ENCODE data around the gene HOMEZ. TPM values are rescaled to one million over a fixed set of nuclear protein-coding genes. Genes with fewer than 3 reads are reported as not detected.

Gene HOMEZ
- total and polyA plus RNA-seq, 2 donors (not counting 3 experiments of a cell fraction or from before 2014, with no cell fraction given): 11.3 to 16.8 TPM

- Histone ChIP-seq H3K4me1 (ENCODE audit: control insufficient read depth, extremely low read depth, insufficient read depth, low read length) (no peaks in the 10 kb centered on the region), H3K9ac (replicated peaks; ENCODE audit: extremely low read depth, insufficient read depth, low read length) (no peak overlapping the region), H3K27ac (ENCODE audit: insufficient read depth, low read depth, low read length) (no peak overlapping the region), H2AFZ (ENCODE audit: low read depth, low read length) (no peak overlapping the region), H4K20me1 (replicated peaks; ENCODE audit: control insufficient read depth, extremely low read depth, insufficient read depth, low read length) (no peaks in the 10 kb centered on the region), H3K36me3 (ENCODE audit: control insufficient read depth in 2 of 2, extremely low read depth in 1 of 2, insufficient read depth in 2 of 2, low read length in 2 of 2) (no peaks in the 10 kb centered on the region), H3K4me2 (ENCODE audit: insufficient read depth, low read length) (no peak overlapping the region), H3K79me2 (ENCODE audit: control insufficient read depth, insufficient read depth, low read length) (no peaks in the 10 kb centered on the region), H3K9me1 (replicated peaks; ENCODE audit: control insufficient read depth, extremely low read depth, insufficient read depth, low read length) (no peaks in the 10 kb centered on the region), H3K4me3 (replicated peaks in 1 of 3; ENCODE audit: insufficient read depth in 1 of 3, low read depth in 1 of 3, low read length in 3 of 3) (no peak overlapping the region), H3K27me3 (ENCODE audit: control insufficient read depth in 2 of 2, insufficient read depth in 2 of 2, low read length in 2 of 2) (peaks cover 7% of the 10 kb centered on the region in 2 experiments), H3K9me3 (replicated peaks; ENCODE audit: control insufficient read depth, insufficient read depth, low read length) (no peaks in the 10 kb centered on the region)
- no TSS peak for BruUV-seq (replicated peaks)
- DNase-seq (ENCODE audit: low read depth, low spot score) (no peak), FAIRE-seq (no peak)
- intact Hi-C loops (cut with micrococcal nuclease) (no loop called here), dilution Hi-C loops (cut with MboI; ENCODE audit: extremely low pct_ligation_motif_present, low sequenced_read_pairs) (no loop called here)
- no peak for TF ChIP-seq MAX (IDR thresholded peaks at IDR 0.05; ENCODE audit: insufficient read depth, insufficient read length)
- TF ChIP-seq FOS (IDR thresholded peaks at IDR 0.05; ENCODE audit: borderline replicate concordance, insufficient read depth, low read length): no peak
- no peak for TF ChIP-seq POLR2A (IDR thresholded peaks at IDR 0.05; ENCODE audit: low read depth, low read length)
- no peak for TF ChIP-seq JUN (IDR thresholded peaks at IDR 0.05; ENCODE audit: borderline replicate concordance, insufficient read depth, insufficient read length, low read depth)
- no peak for TF ChIP-seq POLR2AphosphoS5 (IDR thresholded peaks at IDR 0.05; ENCODE audit: insufficient read depth, low read depth, low read length)
- no peak for TF ChIP-seq MYC (IDR thresholded peaks at IDR 0.05; ENCODE audit: low read depth, low read length)
- no peak for TF ChIP-seq EZH2 (IDR thresholded peaks at IDR 0.05; ENCODE audit: borderline replicate concordance, low read depth, low read length, severe bottlenecking)
- TF ChIP-seq CTCF (IDR thresholded peaks at IDR 0.05; ENCODE audit: extremely low read depth in 1 of 2, insufficient read depth in 1 of 2, low read depth in 1 of 2, low read length in 2 of 2): no peak
- ChIA-PET POLR2A (no interaction called here), CTCF (no interaction called here)
Measured at GRCh38 chr14:23252006-23252405, 33.9 kb downstream of the HOMEZ start.

Measured in endothelial cell of umbilical vein (primary cell).